ENCODE results near the gene LDLRAD4.

Gene LDLRAD4

DNA sequence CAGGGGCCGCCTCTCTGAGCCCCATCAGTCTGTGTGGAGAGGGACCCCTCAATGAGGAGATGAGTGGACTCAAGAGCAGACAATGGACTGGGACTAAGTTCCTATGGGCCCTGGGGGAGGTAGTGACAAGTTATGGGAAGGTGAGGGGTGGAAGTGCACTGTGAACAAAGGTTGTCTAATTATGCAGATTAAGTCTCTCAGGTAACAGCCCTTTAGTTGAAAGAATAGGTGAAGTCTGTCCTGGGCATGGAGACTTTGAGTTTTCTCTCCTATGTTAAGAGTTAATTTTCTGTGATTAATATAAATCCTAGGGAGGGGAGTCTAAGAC, 264.0 kb downstream of the LDLRAD4 start:
- Histone ChIP-seq H2AFZ (ENCODE audit: low read depth, low read length, severe bottlenecking) (no peak overlapping the region), H3K9me2 (replicated peaks; ENCODE audit: insufficient read depth, low read length) (no peaks in the 10 kb centered on the region), H3K4me3 (ENCODE audit: insufficient read depth, low read length, poor library complexity, severe bottlenecking) (no peak overlapping the region), H3F3A (ENCODE audit: insufficient read depth) (no peaks in the 10 kb centered on the region), H4K20me1 (ENCODE audit: low read depth, low read length) (no peaks in the 10 kb centered on the region), H3K36me3 (ENCODE audit: low read length) (no peaks in the 10 kb centered on the region), H3K79me2 (ENCODE audit: insufficient read depth, low read length) (no peaks in the 10 kb centered on the region), H3K9ac (ENCODE audit: low read length) (no peak overlapping the region), H3K27ac (ENCODE audit: low read depth, low read length) (no peak overlapping the region), H3K4me2 (ENCODE audit: low read depth, low read length, poor library complexity, severe bottlenecking) (no peak overlapping the region), H3K27me3 (ENCODE audit: low read length) (no peaks in the 10 kb centered on the region), H3K9me3 (ENCODE audit: insufficient read depth, low read length) (no peaks in the 10 kb centered on the region)
- no peak for TF ChIP-seq EZH2phosphoT487 (conservative IDR thresholded peaks at IDR 0.05; ENCODE audit: low read length)
- TF ChIP-seq, protein P1, sequence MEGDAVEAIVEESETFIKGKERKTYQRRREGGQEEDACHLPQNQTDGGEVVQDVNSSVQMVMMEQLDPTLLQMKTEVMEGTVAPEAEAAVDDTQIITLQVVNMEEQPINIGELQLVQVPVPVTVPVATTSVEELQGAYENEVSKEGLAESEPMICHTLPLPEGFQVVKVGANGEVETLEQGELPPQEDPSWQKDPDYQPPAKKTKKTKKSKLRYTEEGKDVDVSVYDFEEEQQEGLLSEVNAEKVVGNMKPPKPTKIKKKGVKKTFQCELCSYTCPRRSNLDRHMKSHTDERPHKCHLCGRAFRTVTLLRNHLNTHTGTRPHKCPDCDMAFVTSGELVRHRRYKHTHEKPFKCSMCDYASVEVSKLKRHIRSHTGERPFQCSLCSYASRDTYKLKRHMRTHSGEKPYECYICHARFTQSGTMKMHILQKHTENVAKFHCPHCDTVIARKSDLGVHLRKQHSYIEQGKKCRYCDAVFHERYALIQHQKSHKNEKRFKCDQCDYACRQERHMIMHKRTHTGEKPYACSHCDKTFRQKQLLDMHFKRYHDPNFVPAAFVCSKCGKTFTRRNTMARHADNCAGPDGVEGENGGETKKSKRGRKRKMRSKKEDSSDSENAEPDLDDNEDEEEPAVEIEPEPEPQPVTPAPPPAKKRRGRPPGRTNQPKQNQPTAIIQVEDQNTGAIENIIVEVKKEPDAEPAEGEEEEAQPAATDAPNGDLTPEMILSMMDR (IDR thresholded peaks at IDR 0.05; ENCODE audit: insufficient read depth, low read length, poor library complexity, severe bottlenecking): no peak

DNA sequence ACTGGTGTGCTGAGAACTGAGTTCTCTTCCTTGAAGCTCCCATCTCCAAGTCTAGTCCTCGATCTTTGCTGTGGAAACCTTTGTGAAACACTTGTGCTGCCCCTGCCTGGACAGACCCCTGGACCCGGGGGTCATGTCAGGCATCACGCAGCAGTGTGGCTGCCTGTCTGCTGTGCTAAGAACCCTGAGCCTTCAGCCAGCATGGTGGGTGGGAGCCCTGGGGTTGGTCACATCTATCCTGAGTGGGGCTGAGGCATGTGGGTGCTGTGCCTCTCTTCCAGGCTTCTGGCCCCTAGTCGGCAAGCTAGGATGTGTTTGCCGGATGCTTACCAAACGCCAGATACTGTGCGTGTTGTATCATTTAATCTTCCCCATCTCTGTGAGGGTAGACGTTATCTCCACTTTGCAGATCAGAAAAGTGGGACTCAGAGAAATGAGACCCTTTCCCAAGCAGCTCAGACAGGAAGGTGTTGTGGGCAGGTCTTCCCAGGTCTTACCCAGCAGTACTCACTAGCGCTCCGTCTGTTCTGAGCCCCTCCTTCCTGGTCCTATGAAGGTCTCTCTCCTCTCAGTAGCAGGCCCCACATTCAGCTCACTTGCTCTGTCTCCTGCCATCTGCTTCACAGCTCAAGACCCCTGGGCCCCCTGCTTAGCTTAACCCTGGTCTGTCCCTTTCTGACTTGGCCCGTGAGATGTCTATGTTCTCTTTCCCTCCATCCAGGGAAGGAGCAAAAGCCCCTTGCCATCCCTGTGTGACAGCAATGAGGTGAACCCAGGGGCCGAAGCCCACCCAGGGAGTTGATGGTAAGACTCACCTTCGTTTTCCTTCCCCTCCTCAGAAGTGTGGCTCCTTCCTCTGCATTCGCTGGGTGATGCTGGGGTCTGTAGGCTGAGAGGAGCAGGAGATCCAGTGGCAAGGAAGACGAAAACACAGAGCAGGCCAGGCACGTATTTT, 265.0 kb downstream of the LDLRAD4 start:
- no peak overlapping the region for H3K27ac ChIP-seq (ENCODE audit: low read depth, low read length)
- no peak overlapping the region for H3K4me2 ChIP-seq (ENCODE audit: low read depth, low read length, poor library complexity, severe bottlenecking)
- H3F3A ChIP-seq (ENCODE audit: insufficient read depth): no peaks in the 10 kb centered on the region
- H3K36me3 ChIP-seq (ENCODE audit: low read length): no peaks in the 10 kb centered on the region
- H3K4me3 ChIP-seq (ENCODE audit: insufficient read depth, low read length, poor library complexity, severe bottlenecking): no peak overlapping the region
- no peak for TF ChIP-seq EZH2phosphoT487 (conservative IDR thresholded peaks at IDR 0.05; ENCODE audit: low read length)
- TF ChIP-seq, protein P1 (IDR thresholded peaks at IDR 0.05; ENCODE audit: insufficient read depth, low read length, poor library complexity, severe bottlenecking): no peak
- no peak overlapping the region for H3K9ac ChIP-seq (ENCODE audit: low read length)
- no peaks in the 10 kb centered on the region for H3K79me2 ChIP-seq (ENCODE audit: insufficient read depth, low read length)
- no peaks in the 10 kb centered on the region for H3K9me2 ChIP-seq (replicated peaks; ENCODE audit: insufficient read depth, low read length)
- H3K27me3 ChIP-seq (ENCODE audit: low read length): no peaks in the 10 kb centered on the region
- H3K9me3 ChIP-seq (ENCODE audit: insufficient read depth, low read length): no peaks in the 10 kb centered on the region
- H4K20me1 ChIP-seq (ENCODE audit: low read depth, low read length): no peaks in the 10 kb centered on the region
- H2AFZ ChIP-seq (ENCODE audit: low read depth, low read length, severe bottlenecking): no peak overlapping the region

DNA sequence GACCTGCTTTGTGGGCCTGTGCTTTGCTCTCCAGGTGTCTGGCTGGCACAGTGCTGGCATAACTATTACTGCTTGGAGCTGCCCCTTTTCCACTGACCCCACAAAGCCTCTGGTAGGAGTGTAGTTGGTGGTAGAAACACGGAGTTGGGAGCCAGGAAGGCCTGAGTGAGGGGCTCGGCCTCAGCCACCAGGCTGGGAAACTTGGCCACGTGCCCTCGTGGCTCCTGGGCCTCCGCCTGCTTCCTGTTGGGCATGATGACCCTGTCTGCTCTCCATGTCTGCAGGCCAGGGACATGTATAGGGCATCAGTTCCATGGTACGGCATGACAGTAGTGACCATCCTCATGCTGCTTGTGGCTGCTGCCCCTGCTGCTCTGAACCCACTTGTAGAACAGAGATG, 266.6 kb downstream of the LDLRAD4 start:
- H3K27me3 ChIP-seq (ENCODE audit: low read length): no peaks in the 10 kb centered on the region
- no peak overlapping the region for H3K27ac ChIP-seq (ENCODE audit: low read depth, low read length)
- no peaks in the 10 kb centered on the region for H4K20me1 ChIP-seq (ENCODE audit: low read depth, low read length)
- no peaks in the 10 kb centered on the region for H3K36me3 ChIP-seq (ENCODE audit: low read length)
- H3F3A ChIP-seq (ENCODE audit: insufficient read depth): no peaks in the 10 kb centered on the region
- no peak overlapping the region for H3K9ac ChIP-seq (ENCODE audit: low read length)
- H3K79me2 ChIP-seq (ENCODE audit: insufficient read depth, low read length): no peaks in the 10 kb centered on the region
- no peak overlapping the region for H3K4me2 ChIP-seq (ENCODE audit: low read depth, low read length, poor library complexity, severe bottlenecking)
- H3K9me2 ChIP-seq (replicated peaks; ENCODE audit: insufficient read depth, low read length): no peaks in the 10 kb centered on the region
- no peak overlapping the region for H2AFZ ChIP-seq (ENCODE audit: low read depth, low read length, severe bottlenecking)
- TF ChIP-seq EZH2phosphoT487 (conservative IDR thresholded peaks at IDR 0.05; ENCODE audit: low read length): no peak
- TF ChIP-seq, protein P1 (IDR thresholded peaks at IDR 0.05; ENCODE audit: insufficient read depth, low read length, poor library complexity, severe bottlenecking): no peak
- H3K4me3 ChIP-seq (ENCODE audit: insufficient read depth, low read length, poor library complexity, severe bottlenecking): no peak overlapping the region
- H3K9me3 ChIP-seq (ENCODE audit: insufficient read depth, low read length): no peaks in the 10 kb centered on the region

Data from SU-DHL-6 (cell line).